HEK293T (cell line): Measurements from ENCODE around the gene SRD5A3.

ENCODE experiments used
- ARNT ChIP-seq: fragments of 450-650 bp; IDR thresholded peaks from 2 replicates; pipeline ENCODE4 v1.6.1; 2017; ENCODE audit warnings: mild to moderate bottlenecking
- BHLHE40 ChIP-seq: fragments of 450-650 bp; IDR thresholded peaks from 2 replicates; pipeline ENCODE4 v1.6.1; 2016; ENCODE audit warnings: mild to moderate bottlenecking, moderate library complexity, borderline replicate concordance
- ELF4 ChIP-seq: fragments of 450-650 bp; IDR thresholded peaks from 2 replicates; pipeline ENCODE4 v1.6.1; 2017; ENCODE audit warnings: antibody characterized with exemption
- FOXA1 ChIP-seq: fragments of 450-650 bp; IDR thresholded peaks from 2 replicates; pipeline ENCODE4 v1.6.1; 2016; ENCODE audit warnings: mild to moderate bottlenecking
- FOXK2 ChIP-seq: fragments of 450-650 bp; IDR thresholded peaks from 2 replicates; pipeline ENCODE4 v1.6.1; 2016; ENCODE audit warnings: mild to moderate bottlenecking
- FOXM1 ChIP-seq: fragments of 450-650 bp; IDR thresholded peaks from 2 replicates; pipeline ENCODE4 v1.6.1; 2017; ENCODE audit warnings: mild to moderate bottlenecking, borderline replicate concordance
- HDGF ChIP-seq: fragments of 450-650 bp; IDR thresholded peaks from 2 replicates; pipeline ENCODE4 v1.6.1; 2017; ENCODE audit warnings: antibody characterized with exemption, borderline replicate concordance
- L3MBTL2 ChIP-seq: fragments of 450-650 bp; conservative IDR thresholded peaks from 2 replicates; pipeline ENCODE4 v1.6.1; 2016; ENCODE audit warnings: mild to moderate bottlenecking
- NFRKB ChIP-seq: fragments of 450-650 bp; IDR thresholded peaks from 2 replicates; pipeline ENCODE4 v1.6.1; 2016; ENCODE audit warnings: mild to moderate bottlenecking, moderate library complexity
- PKNOX1 ChIP-seq: fragments of 450-650 bp; IDR thresholded peaks from 2 replicates; pipeline ENCODE4 v1.6.1; 2016
- SP1 ChIP-seq: fragments of 450-650 bp; IDR thresholded peaks from 2 replicates; pipeline ENCODE4 v1.6.1; 2017
- SUZ12 ChIP-seq: fragments of 450-650 bp; IDR thresholded peaks from 2 replicates; pipeline ENCODE4 v1.6.1; 2016; ENCODE audit warnings: mild to moderate bottlenecking
- TARDBP ChIP-seq: fragments of 450-650 bp; IDR thresholded peaks from 2 replicates; pipeline ENCODE4 v1.6.1; 2016
- ZNF384 ChIP-seq: fragments of 450-650 bp; IDR thresholded peaks from 2 replicates; pipeline ENCODE4 v1.6.1; 2016

- TF ChIP-seq ARNT (no peak), ZNF384 (no peak), TARDBP (no peak), L3MBTL2 (no peak), SUZ12 (no peak), BHLHE40 (no peak), NFRKB (no peak), SP1 (no peak), FOXA1 (no peak), FOXK2 (no peak), ELF4 (no peak), FOXM1 (no peak), PKNOX1 (no peak), HDGF (no peak)
Observed at GRCh38 chr4:55410431-55410830, 64.4 kb downstream of the SRD5A3 start.
